ENCODE measurements around the gene FAM25G.
"Not testable (repeated sequence)": the region's sequence is repeated elsewhere in the genome, so short reads cannot be mapped to it uniquely, and the experiment has no call there.

DNA sequence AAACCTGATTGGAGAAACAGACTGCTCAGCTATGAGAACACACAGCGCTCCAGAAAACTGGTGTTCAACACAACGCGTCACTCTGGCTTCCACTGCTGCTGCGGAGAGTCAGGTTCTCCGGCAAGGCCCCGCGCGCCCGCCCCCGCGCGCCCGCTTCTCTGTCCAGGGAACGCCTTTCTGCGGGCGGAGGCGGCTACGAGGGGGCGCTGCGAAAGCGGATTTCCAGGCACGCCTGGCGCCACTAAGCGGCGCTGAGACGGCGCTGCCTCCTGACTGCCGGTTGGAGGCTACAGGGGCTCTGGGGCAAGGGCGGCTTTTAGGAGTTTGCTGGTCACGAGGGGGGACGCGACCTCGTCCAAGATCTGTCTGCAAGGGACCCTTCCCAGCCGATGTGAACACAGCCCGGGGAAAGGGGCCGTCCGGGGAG, 30.2 kb downstream of the FAM25G start:
- TF ChIP-seq, protein P1, sequence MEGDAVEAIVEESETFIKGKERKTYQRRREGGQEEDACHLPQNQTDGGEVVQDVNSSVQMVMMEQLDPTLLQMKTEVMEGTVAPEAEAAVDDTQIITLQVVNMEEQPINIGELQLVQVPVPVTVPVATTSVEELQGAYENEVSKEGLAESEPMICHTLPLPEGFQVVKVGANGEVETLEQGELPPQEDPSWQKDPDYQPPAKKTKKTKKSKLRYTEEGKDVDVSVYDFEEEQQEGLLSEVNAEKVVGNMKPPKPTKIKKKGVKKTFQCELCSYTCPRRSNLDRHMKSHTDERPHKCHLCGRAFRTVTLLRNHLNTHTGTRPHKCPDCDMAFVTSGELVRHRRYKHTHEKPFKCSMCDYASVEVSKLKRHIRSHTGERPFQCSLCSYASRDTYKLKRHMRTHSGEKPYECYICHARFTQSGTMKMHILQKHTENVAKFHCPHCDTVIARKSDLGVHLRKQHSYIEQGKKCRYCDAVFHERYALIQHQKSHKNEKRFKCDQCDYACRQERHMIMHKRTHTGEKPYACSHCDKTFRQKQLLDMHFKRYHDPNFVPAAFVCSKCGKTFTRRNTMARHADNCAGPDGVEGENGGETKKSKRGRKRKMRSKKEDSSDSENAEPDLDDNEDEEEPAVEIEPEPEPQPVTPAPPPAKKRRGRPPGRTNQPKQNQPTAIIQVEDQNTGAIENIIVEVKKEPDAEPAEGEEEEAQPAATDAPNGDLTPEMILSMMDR (conservative IDR thresholded peaks at IDR 0.05; ENCODE audit: low read length), result not testable (repeated sequence)
- TF ChIP-seq EZH2phosphoT487 (IDR thresholded peaks at IDR 0.05; ENCODE audit: borderline replicate concordance, low read depth, low read length), result not testable (repeated sequence)
